ENCODE results near the gene ATAT1. TPM values are rescaled to one million over a fixed set of nuclear protein-coding genes. Genes with fewer than 3 reads are reported as not detected.

The ATAT1 gene
- total and polyA plus RNA-seq, 2 of the 13 experiments (the other 11 are each of a cell fraction or from before 2014, with no cell fraction given) = 9.2 to 23.6 TPM

GRCh38 chr6:30647242-30648116 is 20.8 kb downstream of the ATAT1 start (continued):
- TF ChIP-seq, protein P1, sequence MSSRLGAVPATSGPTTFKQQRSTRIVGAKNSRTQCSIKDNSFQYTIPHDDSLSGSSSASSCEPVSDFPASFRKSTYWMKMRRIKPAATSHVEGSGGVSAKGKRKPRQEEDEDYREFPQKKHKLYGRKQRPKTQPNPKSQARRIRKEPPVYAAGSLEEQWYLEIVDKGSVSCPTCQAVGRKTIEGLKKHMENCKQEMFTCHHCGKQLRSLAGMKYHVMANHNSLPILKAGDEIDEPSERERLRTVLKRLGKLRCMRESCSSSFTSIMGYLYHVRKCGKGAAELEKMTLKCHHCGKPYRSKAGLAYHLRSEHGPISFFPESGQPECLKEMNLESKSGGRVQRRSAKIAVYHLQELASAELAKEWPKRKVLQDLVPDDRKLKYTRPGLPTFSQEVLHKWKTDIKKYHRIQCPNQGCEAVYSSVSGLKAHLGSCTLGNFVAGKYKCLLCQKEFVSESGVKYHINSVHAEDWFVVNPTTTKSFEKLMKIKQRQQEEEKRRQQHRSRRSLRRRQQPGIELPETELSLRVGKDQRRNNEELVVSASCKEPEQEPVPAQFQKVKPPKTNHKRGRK (CRISPR knock-in tag; IDR thresholded peaks at IDR 0.05) = peak; percentile 56; the same call in 1 of the 2 replicates
- TF ChIP-seq ZNF260 (CRISPR knock-in tag; IDR thresholded peaks at IDR 0.05; ENCODE audit: borderline replicate concordance, low read depth) (no peak), HDAC2 (CRISPR knock-in tag; IDR thresholded peaks at IDR 0.05) (peak; percentile 81), KDM5B (CRISPR knock-in tag; IDR thresholded peaks at IDR 0.05; ENCODE audit: borderline replicate concordance) (peak; percentile 98), JUND (CRISPR knock-in tag; IDR thresholded peaks at IDR 0.05) (no peak; the same call in 1 of the 2 replicates), RORA (CRISPR knock-in tag; IDR thresholded peaks at IDR 0.05) (no peak), ZNF556 (CRISPR knock-in tag; IDR thresholded peaks at IDR 0.05; ENCODE audit: borderline replicate concordance) (no peak; the same call in 1 of the 2 replicates), ZNF589 (CRISPR knock-in tag; conservative IDR thresholded peaks at IDR 0.05) (0 out of 2 replicates have a peak, but pooled peaks have one; percentile 70), ZNF263 (CRISPR knock-in tag; IDR thresholded peaks at IDR 0.05) (peak; percentile 92), ZBTB42 (CRISPR knock-in tag; IDR thresholded peaks at IDR 0.05) (peak; percentile 62; the same call in 1 of the 2 replicates), NFRKB (IDR thresholded peaks at IDR 0.05) (no peak), SNAPC4 (CRISPR knock-in tag; IDR thresholded peaks at IDR 0.05) (0 out of 2 replicates have a peak, but pooled peaks have one; percentile 30), THAP11 (CRISPR knock-in tag; IDR thresholded peaks at IDR 0.05) (peak; percentile 83), ZNF746 (CRISPR knock-in tag; IDR thresholded peaks at IDR 0.05) (peak; percentile 96), ZNF441 (CRISPR knock-in tag; IDR thresholded peaks at IDR 0.05; ENCODE audit: borderline replicate concordance) (no peak; the same call in 1 of the 2 replicates)
- TF ChIP-seq, protein P2, sequence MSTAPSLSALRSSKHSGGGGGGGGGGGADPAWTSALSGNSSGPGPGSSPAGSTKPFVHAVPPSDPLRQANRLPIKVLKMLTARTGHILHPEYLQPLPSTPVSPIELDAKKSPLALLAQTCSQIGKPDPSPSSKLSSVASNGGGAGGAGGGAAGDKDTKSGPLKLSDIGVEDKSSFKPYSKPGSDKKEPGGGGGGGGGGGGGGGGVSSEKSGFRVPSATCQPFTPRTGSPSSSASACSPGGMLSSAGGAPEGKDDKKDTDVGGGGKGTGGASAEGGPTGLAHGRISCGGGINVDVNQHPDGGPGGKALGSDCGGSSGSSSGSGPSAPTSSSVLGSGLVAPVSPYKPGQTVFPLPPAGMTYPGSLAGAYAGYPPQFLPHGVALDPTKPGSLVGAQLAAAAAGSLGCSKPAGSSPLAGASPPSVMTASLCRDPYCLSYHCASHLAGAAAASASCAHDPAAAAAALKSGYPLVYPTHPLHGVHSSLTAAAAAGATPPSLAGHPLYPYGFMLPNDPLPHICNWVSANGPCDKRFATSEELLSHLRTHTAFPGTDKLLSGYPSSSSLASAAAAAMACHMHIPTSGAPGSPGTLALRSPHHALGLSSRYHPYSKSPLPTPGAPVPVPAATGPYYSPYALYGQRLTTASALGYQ (CRISPR knock-in tag; IDR thresholded peaks at IDR 0.05) = peak; percentile 94
- TF ChIP-seq, protein P3, sequence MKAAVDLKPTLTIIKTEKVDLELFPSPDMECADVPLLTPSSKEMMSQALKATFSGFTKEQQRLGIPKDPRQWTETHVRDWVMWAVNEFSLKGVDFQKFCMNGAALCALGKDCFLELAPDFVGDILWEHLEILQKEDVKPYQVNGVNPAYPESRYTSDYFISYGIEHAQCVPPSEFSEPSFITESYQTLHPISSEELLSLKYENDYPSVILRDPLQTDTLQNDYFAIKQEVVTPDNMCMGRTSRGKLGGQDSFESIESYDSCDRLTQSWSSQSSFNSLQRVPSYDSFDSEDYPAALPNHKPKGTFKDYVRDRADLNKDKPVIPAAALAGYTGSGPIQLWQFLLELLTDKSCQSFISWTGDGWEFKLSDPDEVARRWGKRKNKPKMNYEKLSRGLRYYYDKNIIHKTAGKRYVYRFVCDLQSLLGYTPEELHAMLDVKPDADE (CRISPR knock-in tag; IDR thresholded peaks at IDR 0.05) = peak; percentile 95; the same call in 1 of the 2 replicates
- TF ChIP-seq, protein P4, sequence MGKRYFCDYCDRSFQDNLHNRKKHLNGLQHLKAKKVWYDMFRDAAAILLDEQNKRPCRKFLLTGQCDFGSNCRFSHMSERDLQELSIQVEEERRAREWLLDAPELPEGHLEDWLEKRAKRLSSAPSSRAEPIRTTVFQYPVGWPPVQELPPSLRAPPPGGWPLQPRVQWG (CRISPR knock-in tag; IDR thresholded peaks at IDR 0.05; ENCODE audit: borderline replicate concordance, low read depth) = 0 out of 2 replicates have a peak, but pooled peaks have one; percentile 80
